NCI-H187 treated with DMSO at 0.1 percent for 48 hours (cell line): ENCODE data around the gene HSPG2.

ENCODE experiments used
- DNase-seq: peaks from one replicate; lab custom pipeline; 2025; lab: John Stamatoyannopoulos, UW

Gene HSPG2

GRCh38 chr1:21898326-21899200 is 38.5 kb downstream of the HSPG2 start:
- DNase-seq, result no peak

GRCh38 chr1:21897844-21898243 is 39.3 kb downstream of the HSPG2 start:
- no peak for DNase-seq

- DNase-seq, result no peak
Observed at GRCh38 chr1:21896652-21897532, 40.2 kb downstream of the HSPG2 start.

GRCh38 chr1:21896026-21896425 is 41.1 kb downstream of the HSPG2 start:
- DNase-seq, result no peak

- DNase-seq, result no peak
Observed at GRCh38 chr1:21894034-21894881, 42.9 kb downstream of the HSPG2 start.

GRCh38 chr1:21893046-21893805 is 43.9 kb downstream of the HSPG2 start:
- no peak for DNase-seq

GRCh38 chr1:21891621-21892479 is 45.3 kb downstream of the HSPG2 start:
- no peak for DNase-seq

GRCh38 chr1:21891081-21891480 is 46.0 kb downstream of the HSPG2 start:
- no peak for DNase-seq

- DNase-seq, result no peak
Observed at GRCh38 chr1:21888500-21888899, 48.6 kb downstream of the HSPG2 start.

- DNase-seq, result no peak
Observed at GRCh38 chr1:21887796-21888195, 49.3 kb downstream of the HSPG2 start.

GRCh38 chr1:21887216-21887736 is 49.8 kb downstream of the HSPG2 start:
- no peak for DNase-seq

- no peak for DNase-seq
Observed at GRCh38 chr1:21886486-21887215, 50.5 kb downstream of the HSPG2 start.

GRCh38 chr1:21885236-21886037 is 51.7 kb downstream of the HSPG2 start:
- no peak for DNase-seq

- no peak for DNase-seq
Observed at GRCh38 chr1:21884456-21885235, 52.5 kb downstream of the HSPG2 start.

- no peak for DNase-seq
Observed at GRCh38 chr1:21882721-21883415, 54.2 kb downstream of the HSPG2 start.

- DNase-seq, result no peak
Observed at GRCh38 chr1:21881250-21881649, 55.9 kb downstream of the HSPG2 start.

GRCh38 chr1:21880619-21880970 is 56.5 kb downstream of the HSPG2 start:
- no peak for DNase-seq
